Activated CD8-positive, alpha-beta T cell treated with anti-CD3 and anti-CD28 coated beads for 36 hours (primary cell): Measurements from ENCODE around the gene PEAR1. TPM values are rescaled to one million over a fixed set of nuclear protein-coding genes. Genes with fewer than 3 reads are reported as not detected.

ENCODE experiments used
- ATAC-seq: fragments of 200-7000 bp; cut with Tn5 transposase; one replicate; pipeline ENCODE4 v1.10.0; 2021; ENCODE audit warnings: mild to moderate bottlenecking, moderate library complexity
- CTCF ChIA-PET: fragments of 350-600 bp; sonication (Branson Sonifier 250); formaldehyde crosslinking; loops from one replicate; lab custom pipeline; 2021; ENCODE audit warnings: antibody characterized with exemption; lab: Charles Lee
- POLR2A ChIA-PET: fragments of 350-600 bp; sonication (Branson Sonifier 250); formaldehyde crosslinking; loops from one replicate; lab custom pipeline; 2021; ENCODE audit warnings: antibody characterized with exemption; lab: Charles Lee
- DNase-seq: peaks from one replicate; pipeline ENCODE4 v3.0.0-alpha.2; 2020
- H3K27ac Mint-ChIP-seq: one replicate; pipeline ENCODE4 v1.8.0; 2021; ENCODE audit warnings: mild to moderate bottlenecking, mixed read lengths
- H3K27me3 Mint-ChIP-seq: one replicate; pipeline ENCODE4 v1.8.0; 2021; ENCODE audit warnings: mixed read lengths
- H3K36me3 Mint-ChIP-seq: one replicate; pipeline ENCODE4 v1.8.0; 2021; ENCODE audit warnings: low read depth, mixed read lengths
- H3K4me1 Mint-ChIP-seq: one replicate; pipeline ENCODE4 v1.8.0; 2021; ENCODE audit warnings: low read depth, mixed read lengths
- H3K4me3 Mint-ChIP-seq: one replicate; pipeline ENCODE4 v1.8.0; 2021; ENCODE audit warnings: mild to moderate bottlenecking, moderate library complexity, mixed read lengths
- H3K9me3 Mint-ChIP-seq: one replicate; pipeline ENCODE4 v1.8.0; 2021; ENCODE audit warnings: mixed read lengths
- intact Hi-C: fragments of 100-400 bp; cut with micrococcal nuclease; formaldehyde crosslinking; loops from one replicate; pipeline ENCODE4 v1.10.0; 2022
- total RNA-seq, 2 experiments: library from RNA; stranded (reverse); gene quantifications; one replicate each; pipeline ENCODE4 v1.2.3, GENCODE V29; 2021
- TF ChIP-seq, protein P1 (sequence below): fragments of 200-600 bp; IDR thresholded peaks from one replicate; pipeline ENCODE4 v1.8.0; 2022; ENCODE audit warnings: antibody characterized with exemption, mild to moderate bottlenecking

Gene PEAR1
- total RNA-seq, 2 experiments from 2014 or later, result 0.07 TPM; not detected in 1

- TF ChIP-seq, protein P1, sequence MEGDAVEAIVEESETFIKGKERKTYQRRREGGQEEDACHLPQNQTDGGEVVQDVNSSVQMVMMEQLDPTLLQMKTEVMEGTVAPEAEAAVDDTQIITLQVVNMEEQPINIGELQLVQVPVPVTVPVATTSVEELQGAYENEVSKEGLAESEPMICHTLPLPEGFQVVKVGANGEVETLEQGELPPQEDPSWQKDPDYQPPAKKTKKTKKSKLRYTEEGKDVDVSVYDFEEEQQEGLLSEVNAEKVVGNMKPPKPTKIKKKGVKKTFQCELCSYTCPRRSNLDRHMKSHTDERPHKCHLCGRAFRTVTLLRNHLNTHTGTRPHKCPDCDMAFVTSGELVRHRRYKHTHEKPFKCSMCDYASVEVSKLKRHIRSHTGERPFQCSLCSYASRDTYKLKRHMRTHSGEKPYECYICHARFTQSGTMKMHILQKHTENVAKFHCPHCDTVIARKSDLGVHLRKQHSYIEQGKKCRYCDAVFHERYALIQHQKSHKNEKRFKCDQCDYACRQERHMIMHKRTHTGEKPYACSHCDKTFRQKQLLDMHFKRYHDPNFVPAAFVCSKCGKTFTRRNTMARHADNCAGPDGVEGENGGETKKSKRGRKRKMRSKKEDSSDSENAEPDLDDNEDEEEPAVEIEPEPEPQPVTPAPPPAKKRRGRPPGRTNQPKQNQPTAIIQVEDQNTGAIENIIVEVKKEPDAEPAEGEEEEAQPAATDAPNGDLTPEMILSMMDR, result no peak
- intact Hi-C loops, result loop anchor here (10.0 kb wide), 1 partner anchor 211 kb away; no protein-coding TSS in a partner anchor
- ChIA-PET POLR2A (no interaction called here), CTCF (interaction anchor here (1.0 kb wide), 1 partner anchor 32 kb away, joined by 3 read pairs; no protein-coding TSS in a partner anchor)
- no peaks in the 10 kb centered on the region for H3K36me3 Mint-ChIP-seq
- no peaks in the 10 kb centered on the region for H3K9me3 Mint-ChIP-seq
- H3K27me3 Mint-ChIP-seq, result peaks cover 39% of the 10 kb centered on the region
- DNase-seq, result no peak
- no peak overlapping the region for H3K27ac Mint-ChIP-seq
- no peak overlapping the region for H3K4me3 Mint-ChIP-seq
- ATAC-seq, result no peak
- peaks cover 8% of the 10 kb centered on the region for H3K4me1 Mint-ChIP-seq
Observed at GRCh38 chr1:156895927-156896326, 2.4 kb downstream of the PEAR1 start.

DNA sequence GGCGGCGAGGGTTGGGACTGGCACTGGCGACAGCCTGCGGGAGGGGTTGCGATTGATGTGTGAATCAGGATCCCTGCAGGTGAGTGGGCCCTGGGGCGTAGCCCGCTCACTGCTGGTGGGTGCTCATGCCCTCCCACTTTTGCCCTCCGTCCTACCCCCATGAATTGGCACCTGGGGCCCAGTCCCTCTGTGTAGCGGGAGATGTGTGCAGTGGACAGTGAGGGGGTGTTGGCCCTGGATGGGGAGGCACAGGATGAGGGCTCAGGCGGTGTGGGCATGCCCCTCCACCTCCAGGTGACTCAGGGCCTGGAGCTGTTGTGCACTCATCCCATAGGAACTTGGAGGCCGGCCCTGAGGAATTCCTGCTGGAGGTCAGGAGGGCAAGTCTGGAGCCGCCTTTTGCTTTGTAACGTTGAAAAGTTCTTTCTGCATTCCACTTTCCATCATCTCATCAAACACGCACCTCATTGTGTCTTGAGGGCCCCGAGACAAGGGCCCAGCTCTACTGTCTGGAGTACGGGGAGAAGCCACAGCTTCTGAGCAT, 3.0 kb downstream of the PEAR1 start:
- DNase-seq (no peak), ATAC-seq (no peak)
- CTCF ChIA-PET, result interaction anchor here (1.0 kb wide), 1 partner anchor 31 kb away, joined by 3 read pairs; no protein-coding TSS in a partner anchor
- peaks cover 32% of the 10 kb centered on the region for H3K27me3 Mint-ChIP-seq
- POLR2A ChIA-PET, result no interaction called here
- no peak overlapping the region for H3K27ac Mint-ChIP-seq
- H3K4me3 Mint-ChIP-seq, result no peak overlapping the region
- intact Hi-C loops, result loop anchor here (10.0 kb wide), 1 partner anchor 212 kb away; no protein-coding TSS in a partner anchor
- TF ChIP-seq, protein P1, result no peak
- H3K36me3 Mint-ChIP-seq, result no peaks in the 10 kb centered on the region
- peaks cover 8% of the 10 kb centered on the region for H3K4me1 Mint-ChIP-seq
- H3K9me3 Mint-ChIP-seq, result no peaks in the 10 kb centered on the region

DNA sequence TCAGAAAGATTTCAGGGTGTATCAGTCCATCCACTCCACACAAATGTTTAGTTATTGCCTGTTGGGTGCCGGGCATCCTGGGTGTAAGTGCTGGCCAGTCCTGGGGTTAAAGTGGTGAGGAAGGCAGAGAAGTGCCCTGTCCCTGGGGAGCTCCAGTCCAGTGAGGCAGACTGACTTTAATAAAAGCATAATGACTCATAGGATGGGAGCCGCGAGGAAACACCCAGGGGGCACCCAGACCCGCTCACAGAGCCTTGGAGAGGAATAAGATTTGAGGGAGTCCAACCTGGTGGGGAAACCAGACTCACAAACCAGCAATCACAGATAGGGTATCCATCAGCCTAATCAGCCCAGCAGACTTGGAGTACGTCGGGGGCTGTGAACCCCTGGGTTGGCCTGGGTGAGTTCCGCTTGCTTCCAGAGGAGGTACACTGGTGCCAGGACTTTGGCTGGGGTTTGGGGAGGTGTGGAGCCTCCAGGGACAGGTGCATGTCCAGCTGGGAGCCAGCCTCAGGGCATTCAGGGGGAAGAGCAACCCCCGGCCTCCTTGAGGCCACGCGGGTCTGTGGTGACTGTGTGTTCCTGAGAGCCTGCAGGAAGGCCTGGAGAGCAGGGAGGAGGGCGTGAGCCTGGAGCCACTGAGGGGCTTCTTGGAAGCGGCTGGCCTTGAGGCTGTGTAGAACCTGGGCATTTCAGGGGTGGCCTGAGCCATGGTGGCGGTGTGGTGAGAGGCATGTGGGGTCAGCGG, 3.7 kb downstream of the PEAR1 start:
- TF ChIP-seq, protein P1, result no peak
- CTCF ChIA-PET, result interaction anchor here (1.0 to 3.3 kb wide), 4 partner anchors 26 to 41 kb away, joined by 3 to 9 read pairs (median 3); no protein-coding TSS in a partner anchor
- POLR2A ChIA-PET, result no interaction called here
- Mint-ChIP-seq H3K4me3 (no peak overlapping the region), H3K36me3 (no peaks in the 10 kb centered on the region), H3K27ac (no peak overlapping the region), H3K9me3 (no peaks in the 10 kb centered on the region), H3K27me3 (peaks cover 27% of the 10 kb centered on the region), H3K4me1 (peaks cover 8% of the 10 kb centered on the region)
- ATAC-seq (no peak), DNase-seq (no peak)
- intact Hi-C loops, result loop anchor here (10.0 kb wide), 1 partner anchor 212 kb away; no protein-coding TSS in a partner anchor

GRCh38 chr1:156898161-156898566, 4.6 kb downstream of the PEAR1 start:
- peak; percentile 45 for ATAC-seq
- H3K27me3 Mint-ChIP-seq, result peaks cover 19% of the 10 kb centered on the region
- no peak overlapping the region for H3K4me3 Mint-ChIP-seq

More at GRCh38 chr1:156898161-156898566, 4.6 kb downstream of the PEAR1 start:
- TF ChIP-seq, protein P1, result no peak
- ChIA-PET CTCF (interaction anchor here (0.8 to 3.3 kb wide), 8 partner anchors 8 to 192 kb away, joined by 3 to 13 read pairs (median 4); partner anchors contain the start of gene NTRK1), POLR2A (interaction anchor here (1.0 kb wide), 1 partner anchor 92 kb away, joined by 3 read pairs; no protein-coding TSS in a partner anchor)
- intact Hi-C loops, result loop anchor here (10.0 kb wide), 1 partner anchor 213 kb away; no protein-coding TSS in a partner anchor
- Mint-ChIP-seq H3K9me3 (no peaks in the 10 kb centered on the region), H3K27ac (no peak overlapping the region), H3K4me1 (peaks cover 5% of the 10 kb centered on the region), H3K36me3 (no peaks in the 10 kb centered on the region)
- DNase-seq, result no peak
